Epithelial cell of esophagus (primary cell): ENCODE data around the gene PTGFRN.

Source experiments
- DNase-seq: peaks from one replicate; pipeline ENCODE4 v3.0.0; 2010; ENCODE audit warnings: low read depth
- H3K4me3 ChIP-seq: 2 replicates; pipeline ENCODE4 v1.5.1; 2011; ENCODE audit warnings: mild to moderate bottlenecking, low read length, control low read depth
- CTCF ChIP-seq: IDR thresholded peaks from 2 replicates; pipeline ENCODE4 v1.5.1; 2011; ENCODE audit warnings: low read depth, mild to moderate bottlenecking, low read length, control low read depth, inconsistent platforms; ENCODE audit not compliant: insufficient read depth; ENCODE audit errors: missing control alignments

Gene PTGFRN

GRCh38 chr1:116921301-116921885 lies 11.7 kb downstream of the PTGFRN start:
- DNase-seq, result peak; percentile 56
- no peak overlapping the region for H3K4me3 ChIP-seq
- TF ChIP-seq CTCF, result no peak

- no peak for DNase-seq
- no peak for TF ChIP-seq CTCF
- no peak overlapping the region for H3K4me3 ChIP-seq
Observed at GRCh38 chr1:116921937-116922336, 12.2 kb downstream of the PTGFRN start.

GRCh38 chr1:116923421-116923820 lies 13.7 kb downstream of the PTGFRN start:
- no peak overlapping the region for H3K4me3 ChIP-seq
- no peak for TF ChIP-seq CTCF
- peak; percentile 62 for DNase-seq

GRCh38 chr1:116927049-116927798 lies 17.5 kb downstream of the PTGFRN start:
- TF ChIP-seq CTCF, result no peak

GRCh38 chr1:116929961-116930592 lies 20.4 kb downstream of the PTGFRN start:
- no peak overlapping the region for H3K4me3 ChIP-seq
- TF ChIP-seq CTCF, result no peak
- no peak for DNase-seq

More at GRCh38 chr1:116927049-116927798, 17.5 kb downstream of the PTGFRN start:
- H3K4me3 ChIP-seq, result no peak overlapping the region
- no peak for DNase-seq

GRCh38 chr1:116931016-116931918 lies 21.6 kb downstream of the PTGFRN start:
- no peak for DNase-seq
- TF ChIP-seq CTCF, result no peak
- no peak overlapping the region for H3K4me3 ChIP-seq
